ENCODE data around the gene ZSCAN20.

ZSCAN20 gene

DNA sequence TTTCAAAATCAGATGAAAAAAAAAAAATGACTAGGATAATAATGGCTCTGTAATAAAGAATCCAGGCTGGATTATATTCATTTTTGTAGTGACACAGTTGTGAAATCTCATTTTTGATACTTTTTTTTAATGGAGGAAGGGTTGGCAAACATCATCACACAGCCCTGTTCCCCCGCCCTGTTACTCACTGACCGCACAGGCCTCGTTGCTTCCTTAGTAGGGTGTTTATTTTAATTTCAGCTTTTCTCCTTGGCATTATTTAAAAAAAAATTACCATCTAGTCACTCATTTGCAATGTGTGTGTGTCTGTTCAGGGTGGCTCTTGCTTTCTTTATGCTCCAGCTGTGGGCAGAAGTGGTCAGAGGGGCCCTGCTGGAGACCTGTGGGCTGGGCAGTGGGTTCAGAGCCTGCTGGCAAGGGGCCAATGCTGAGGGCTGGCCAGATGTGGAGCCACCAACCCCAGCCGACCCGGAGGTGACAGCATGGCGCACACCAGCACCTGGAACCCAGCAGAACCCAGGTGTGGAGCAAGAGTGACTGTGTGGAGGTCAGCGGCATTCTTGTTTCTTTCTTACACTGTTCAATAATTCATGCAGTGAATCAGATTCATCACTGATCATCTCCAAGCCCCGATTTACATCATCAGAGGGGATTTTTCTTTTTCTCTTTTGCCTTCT is 44.6 kb downstream of the ZSCAN20 start:
- TF ChIP-seq, protein P1, sequence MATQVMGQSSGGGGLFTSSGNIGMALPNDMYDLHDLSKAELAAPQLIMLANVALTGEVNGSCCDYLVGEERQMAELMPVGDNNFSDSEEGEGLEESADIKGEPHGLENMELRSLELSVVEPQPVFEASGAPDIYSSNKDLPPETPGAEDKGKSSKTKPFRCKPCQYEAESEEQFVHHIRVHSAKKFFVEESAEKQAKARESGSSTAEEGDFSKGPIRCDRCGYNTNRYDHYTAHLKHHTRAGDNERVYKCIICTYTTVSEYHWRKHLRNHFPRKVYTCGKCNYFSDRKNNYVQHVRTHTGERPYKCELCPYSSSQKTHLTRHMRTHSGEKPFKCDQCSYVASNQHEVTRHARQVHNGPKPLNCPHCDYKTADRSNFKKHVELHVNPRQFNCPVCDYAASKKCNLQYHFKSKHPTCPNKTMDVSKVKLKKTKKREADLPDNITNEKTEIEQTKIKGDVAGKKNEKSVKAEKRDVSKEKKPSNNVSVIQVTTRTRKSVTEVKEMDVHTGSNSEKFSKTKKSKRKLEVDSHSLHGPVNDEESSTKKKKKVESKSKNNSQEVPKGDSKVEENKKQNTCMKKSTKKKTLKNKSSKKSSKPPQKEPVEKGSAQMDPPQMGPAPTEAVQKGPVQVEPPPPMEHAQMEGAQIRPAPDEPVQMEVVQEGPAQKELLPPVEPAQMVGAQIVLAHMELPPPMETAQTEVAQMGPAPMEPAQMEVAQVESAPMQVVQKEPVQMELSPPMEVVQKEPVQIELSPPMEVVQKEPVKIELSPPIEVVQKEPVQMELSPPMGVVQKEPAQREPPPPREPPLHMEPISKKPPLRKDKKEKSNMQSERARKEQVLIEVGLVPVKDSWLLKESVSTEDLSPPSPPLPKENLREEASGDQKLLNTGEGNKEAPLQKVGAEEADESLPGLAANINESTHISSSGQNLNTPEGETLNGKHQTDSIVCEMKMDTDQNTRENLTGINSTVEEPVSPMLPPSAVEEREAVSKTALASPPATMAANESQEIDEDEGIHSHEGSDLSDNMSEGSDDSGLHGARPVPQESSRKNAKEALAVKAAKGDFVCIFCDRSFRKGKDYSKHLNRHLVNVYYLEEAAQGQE (IDR thresholded peaks at IDR 0.05; ENCODE audit: insufficient read depth in 1 of 2, low read depth in 2 of 2, low read length in 2 of 2), result no peak
- TF ChIP-seq FOXP2 (optimal IDR thresholded peaks at IDR 0.05; ENCODE audit: borderline replicate concordance, extremely low read depth, extremely low read length, insufficient read depth), result no peak
- TF ChIP-seq POLR2AphosphoS5 (IDR thresholded peaks at IDR 0.05; ENCODE audit: low read depth, low read length), result no peak
- TF ChIP-seq SIN3A (IDR thresholded peaks at IDR 0.05; ENCODE audit: borderline replicate concordance, insufficient read depth, low read length), result no peak

DNA sequence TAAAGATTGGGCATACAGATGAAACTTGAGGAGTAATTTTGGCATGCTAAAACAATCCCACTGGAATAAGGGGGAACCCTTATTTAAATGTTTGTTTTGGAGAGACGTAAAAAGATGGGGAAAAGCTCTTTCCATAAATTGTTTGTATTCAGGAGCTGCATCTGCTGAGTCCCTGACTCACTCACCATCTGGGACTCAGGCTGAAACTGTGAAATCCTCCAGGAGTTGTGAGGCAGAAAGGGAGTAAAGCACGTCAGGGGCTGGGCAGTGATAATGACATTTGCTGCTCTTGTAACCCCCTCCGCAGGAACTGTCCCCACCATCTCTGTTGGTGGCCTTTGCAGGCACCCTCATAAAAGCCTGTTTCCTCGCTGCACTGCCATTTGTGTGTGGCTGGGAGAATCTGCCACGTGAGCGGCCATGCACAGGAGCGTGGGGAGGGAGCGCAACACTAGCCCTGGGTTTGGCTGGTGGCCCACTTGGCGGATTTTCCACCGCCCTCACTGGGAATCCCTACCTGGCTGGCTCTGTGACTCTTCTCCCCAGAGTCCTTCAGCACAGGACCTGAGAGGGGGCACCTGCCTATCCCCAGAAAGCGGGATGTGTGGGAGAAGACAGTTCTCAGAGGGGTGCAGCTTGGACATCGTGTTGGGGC is 45.3 kb downstream of the ZSCAN20 start:
- no peak for TF ChIP-seq FOXP2 (optimal IDR thresholded peaks at IDR 0.05; ENCODE audit: borderline replicate concordance, extremely low read depth, extremely low read length, insufficient read depth)
- no peak for TF ChIP-seq TAF1 (IDR thresholded peaks at IDR 0.05; ENCODE audit: borderline replicate concordance, insufficient read depth, low read length)
- TF ChIP-seq POLR2AphosphoS5 (IDR thresholded peaks at IDR 0.05; ENCODE audit: low read depth, low read length), result no peak
- TF ChIP-seq, protein P1 (IDR thresholded peaks at IDR 0.05; ENCODE audit: insufficient read depth in 1 of 2, low read depth in 2 of 2, low read length in 2 of 2), result no peak
- no peak for TF ChIP-seq SIN3A (IDR thresholded peaks at IDR 0.05; ENCODE audit: borderline replicate concordance, insufficient read depth, low read length)

- TF ChIP-seq FOXP2 (optimal IDR thresholded peaks at IDR 0.05; ENCODE audit: borderline replicate concordance, extremely low read depth, extremely low read length, insufficient read depth) (no peak), TAF1 (IDR thresholded peaks at IDR 0.05; ENCODE audit: borderline replicate concordance, insufficient read depth, low read length) (no peak), SIN3A (IDR thresholded peaks at IDR 0.05; ENCODE audit: borderline replicate concordance, insufficient read depth, low read length) (no peak), POLR2AphosphoS5 (IDR thresholded peaks at IDR 0.05; ENCODE audit: low read depth, low read length) (no peak)
- TF ChIP-seq, protein P1 (IDR thresholded peaks at IDR 0.05; ENCODE audit: insufficient read depth in 1 of 2, low read depth in 2 of 2, low read length in 2 of 2), result no peak
These were observed 46.9 kb downstream of the ZSCAN20 start for GRCh38 chr1:33519240-33519884.

DNA sequence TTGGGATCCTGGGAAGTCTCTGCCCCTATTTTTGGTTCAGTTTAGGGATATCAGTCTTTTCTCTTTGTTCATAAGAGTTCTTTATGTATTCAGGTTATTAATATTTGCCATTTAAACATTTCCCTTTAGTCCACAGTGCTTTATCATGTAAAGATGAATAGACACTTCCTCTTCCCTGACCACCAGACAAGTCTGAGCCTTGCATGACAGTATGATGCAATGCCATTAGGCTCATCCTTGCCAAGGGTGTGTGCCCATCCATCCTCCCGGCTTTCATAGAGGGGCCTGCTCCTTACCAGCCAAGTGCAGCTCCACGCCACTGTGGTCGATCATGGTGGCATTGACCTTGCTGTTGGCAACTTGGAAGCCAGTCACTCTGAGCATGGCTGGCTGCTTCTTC is 52.1 kb downstream of the ZSCAN20 start:
- TF ChIP-seq, protein P1 (IDR thresholded peaks at IDR 0.05; ENCODE audit: insufficient read depth in 1 of 2, low read depth in 2 of 2, low read length in 2 of 2), result no peak
- no peak for TF ChIP-seq POLR2AphosphoS5 (IDR thresholded peaks at IDR 0.05; ENCODE audit: low read depth, low read length)
- TF ChIP-seq SIN3A (IDR thresholded peaks at IDR 0.05; ENCODE audit: borderline replicate concordance, insufficient read depth, low read length), result no peak
- TF ChIP-seq FOXP2 (optimal IDR thresholded peaks at IDR 0.05; ENCODE audit: borderline replicate concordance, extremely low read depth, extremely low read length, insufficient read depth), result no peak
- no peak for TF ChIP-seq TAF1 (IDR thresholded peaks at IDR 0.05; ENCODE audit: borderline replicate concordance, insufficient read depth, low read length)
